MCF 10A (cell line): ENCODE measurements around the gene DIP2C. TPM values are rescaled to one million over a fixed set of nuclear protein-coding genes. Genes with fewer than 3 reads are reported as not detected.

Experiments
- BruUV-seq: library from RNA; stranded (reverse); fragments of 400-500 nt; replicated peaks from 2 replicates; lab custom pipeline; 2021; lab: Mats Ljungman, UMichigan
- CTCF ChIA-PET: fragments of 300-600 bp; sonication (Branson Sonifier 250); formaldehyde crosslinking; extraction: SDS; loops from one replicate; lab custom pipeline; 2021; ENCODE audit warnings: antibody characterized with exemption, inconsistent platforms; lab: Yijun Ruan, JAX
- POLR2A ChIA-PET: fragments of 300-600, 350-650 bp; sonication (Branson Sonifier 250); formaldehyde crosslinking; extraction: SDS; loops from one replicate; lab custom pipeline; 2020; ENCODE audit warnings: antibody characterized with exemption, inconsistent platforms; lab: Yijun Ruan, JAX
- DNase-seq: peaks from one replicate; pipeline ENCODE4 v3.0.0-alpha.2; 2018; ENCODE audit not compliant: unreplicated experiment
- H3K27ac Mint-ChIP-seq: one replicate; pipeline ENCODE4 v1.8.0; 2022; ENCODE audit warnings: mild to moderate bottlenecking, low read depth, mixed read lengths; ENCODE audit not compliant: unreplicated experiment
- H3K27me3 Mint-ChIP-seq: one replicate; pipeline ENCODE4 v1.8.0; 2022; ENCODE audit warnings: mixed read lengths; ENCODE audit not compliant: insufficient read depth, unreplicated experiment
- H3K36me3 Mint-ChIP-seq: one replicate; pipeline ENCODE4 v1.8.0; 2022; ENCODE audit warnings: mild to moderate bottlenecking, moderate library complexity, mixed read lengths; ENCODE audit not compliant: insufficient read depth, unreplicated experiment
- H3K4me1 Mint-ChIP-seq: one replicate; pipeline ENCODE4 v1.8.0; 2022; ENCODE audit warnings: mixed read lengths; ENCODE audit not compliant: insufficient read depth, unreplicated experiment
- H3K4me3 Mint-ChIP-seq: one replicate; pipeline ENCODE4 v1.8.0; 2022; ENCODE audit warnings: mild to moderate bottlenecking, moderate library complexity, mixed read lengths; ENCODE audit not compliant: unreplicated experiment
- H3K9me3 Mint-ChIP-seq: one replicate; pipeline ENCODE4 v1.8.0; 2022; ENCODE audit warnings: mixed read lengths; ENCODE audit not compliant: unreplicated experiment
- intact Hi-C: fragments of 100-400 bp; cut with micrococcal nuclease; formaldehyde crosslinking; loops from 2 replicates; pipeline ENCODE4 v1.14.1; 2022
- total RNA-seq: library from RNA; stranded (reverse); gene quantifications from 2 replicates; pipeline ENCODE4 v1.2.3, GENCODE V29; 2022
- TF ChIP-seq, protein P1 (sequence below): fragments of 200-600 bp; IDR thresholded peaks from one replicate; pipeline ENCODE4 v1.8.0; 2022; ENCODE audit warnings: antibody characterized with exemption, mild to moderate bottlenecking; ENCODE audit not compliant: unreplicated experiment

The DIP2C gene
- total RNA-seq, 1 experiment from 2014 or later = 0.37 TPM

- H3K9me3 Mint-ChIP-seq = no peaks in the 10 kb centered on the region
- H3K27me3 Mint-ChIP-seq = no peaks in the 10 kb centered on the region
- TF ChIP-seq, protein P1, sequence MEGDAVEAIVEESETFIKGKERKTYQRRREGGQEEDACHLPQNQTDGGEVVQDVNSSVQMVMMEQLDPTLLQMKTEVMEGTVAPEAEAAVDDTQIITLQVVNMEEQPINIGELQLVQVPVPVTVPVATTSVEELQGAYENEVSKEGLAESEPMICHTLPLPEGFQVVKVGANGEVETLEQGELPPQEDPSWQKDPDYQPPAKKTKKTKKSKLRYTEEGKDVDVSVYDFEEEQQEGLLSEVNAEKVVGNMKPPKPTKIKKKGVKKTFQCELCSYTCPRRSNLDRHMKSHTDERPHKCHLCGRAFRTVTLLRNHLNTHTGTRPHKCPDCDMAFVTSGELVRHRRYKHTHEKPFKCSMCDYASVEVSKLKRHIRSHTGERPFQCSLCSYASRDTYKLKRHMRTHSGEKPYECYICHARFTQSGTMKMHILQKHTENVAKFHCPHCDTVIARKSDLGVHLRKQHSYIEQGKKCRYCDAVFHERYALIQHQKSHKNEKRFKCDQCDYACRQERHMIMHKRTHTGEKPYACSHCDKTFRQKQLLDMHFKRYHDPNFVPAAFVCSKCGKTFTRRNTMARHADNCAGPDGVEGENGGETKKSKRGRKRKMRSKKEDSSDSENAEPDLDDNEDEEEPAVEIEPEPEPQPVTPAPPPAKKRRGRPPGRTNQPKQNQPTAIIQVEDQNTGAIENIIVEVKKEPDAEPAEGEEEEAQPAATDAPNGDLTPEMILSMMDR = no peak
- H3K27ac Mint-ChIP-seq = no peak overlapping the region
- H3K4me1 Mint-ChIP-seq = no peaks in the 10 kb centered on the region
- intact Hi-C loops = no loop called here
- H3K4me3 Mint-ChIP-seq = no peak overlapping the region
- BruUV-seq = no TSS peak
- no peak for DNase-seq
- no peaks in the 10 kb centered on the region for H3K36me3 Mint-ChIP-seq
- POLR2A ChIA-PET = no interaction called here
- CTCF ChIA-PET = interaction anchor here (0.6 kb wide), 1 partner anchor 9 kb away, joined by 3 read pairs; no protein-coding TSS in a partner anchor
These were observed 270.6 kb downstream of the DIP2C start for GRCh38 chr10:418894-419293.

GRCh38 chr10:418226-418625, 271.2 kb downstream of the DIP2C start:
- H3K27me3 Mint-ChIP-seq = no peaks in the 10 kb centered on the region
- ChIA-PET POLR2A (no interaction called here), CTCF (no interaction called here)
- TF ChIP-seq, protein P1 = no peak
- DNase-seq = no peak
- H3K4me3 Mint-ChIP-seq = no peak overlapping the region
- H3K4me1 Mint-ChIP-seq = no peaks in the 10 kb centered on the region
- H3K27ac Mint-ChIP-seq = no peak overlapping the region
- intact Hi-C loops = no loop called here
- H3K9me3 Mint-ChIP-seq = no peaks in the 10 kb centered on the region
- BruUV-seq = no TSS peak
- H3K36me3 Mint-ChIP-seq = no peaks in the 10 kb centered on the region

DNA sequence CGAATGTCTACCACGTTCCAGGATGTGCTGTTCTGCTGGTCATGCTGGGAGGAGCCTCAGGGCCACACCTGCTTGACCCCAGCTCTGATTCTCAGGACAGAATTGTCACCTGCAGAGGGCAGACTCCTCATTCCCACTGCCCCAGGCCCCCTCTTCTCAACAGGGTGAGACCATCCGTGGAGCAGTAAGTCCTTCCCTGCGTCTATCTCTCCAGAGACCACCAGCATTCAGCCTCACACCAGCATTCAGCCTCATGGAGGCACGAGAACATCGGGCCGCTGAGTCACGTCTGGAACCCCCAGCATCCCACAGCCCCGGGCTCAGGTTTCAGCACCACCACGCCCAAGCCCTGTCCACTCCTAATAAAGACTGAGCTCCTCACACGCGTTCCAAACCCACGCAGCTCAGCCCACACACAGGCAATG, 273.4 kb downstream of the DIP2C start:
- DNase-seq = no peak
- no peaks in the 10 kb centered on the region for H3K9me3 Mint-ChIP-seq
- BruUV-seq = no TSS peak
- H3K36me3 Mint-ChIP-seq = no peaks in the 10 kb centered on the region
- no peaks in the 10 kb centered on the region for H3K27me3 Mint-ChIP-seq
- H3K4me3 Mint-ChIP-seq = no peak overlapping the region
- TF ChIP-seq, protein P1 = no peak
- ChIA-PET CTCF (interaction anchor here (1.2 kb wide), 1 partner anchor 274 kb away, joined by 3 read pairs; no protein-coding TSS in a partner anchor), POLR2A (no interaction called here)
- no peaks in the 10 kb centered on the region for H3K4me1 Mint-ChIP-seq
- H3K27ac Mint-ChIP-seq = no peak overlapping the region
- intact Hi-C loops = no loop called here

DNA sequence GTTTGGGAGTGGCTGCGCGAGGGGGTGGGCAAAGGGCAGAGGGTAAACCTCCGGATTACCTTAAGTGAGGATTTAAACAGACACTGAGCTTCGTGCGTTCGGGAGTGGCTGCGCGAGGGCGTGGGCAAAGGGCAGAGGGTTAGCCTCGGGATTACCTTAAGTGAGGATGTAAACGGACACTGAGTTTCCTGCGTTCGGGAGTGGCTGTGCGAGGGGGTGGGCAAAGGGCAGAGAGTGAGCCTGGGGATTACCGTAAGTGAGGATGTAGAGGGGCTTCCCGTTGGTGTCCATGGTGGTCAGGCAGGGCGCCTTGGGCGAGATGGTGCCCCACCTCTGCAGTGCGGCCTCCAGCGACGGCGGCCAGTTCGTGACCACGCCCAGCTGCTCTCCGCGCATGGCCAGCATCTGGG, 275.8 kb downstream of the DIP2C start:
- CTCF ChIA-PET = no interaction called here
- DNase-seq = no peak
- intact Hi-C loops = no loop called here
- H3K36me3 Mint-ChIP-seq = no peaks in the 10 kb centered on the region
- no TSS peak for BruUV-seq
- TF ChIP-seq, protein P1 = no peak
- H3K4me1 Mint-ChIP-seq = no peaks in the 10 kb centered on the region
- H3K9me3 Mint-ChIP-seq = no peaks in the 10 kb centered on the region
- H3K4me3 Mint-ChIP-seq = no peak overlapping the region
- no peaks in the 10 kb centered on the region for H3K27me3 Mint-ChIP-seq
- no peak overlapping the region for H3K27ac Mint-ChIP-seq
- POLR2A ChIA-PET = no interaction called here
